Measurements from ENCODE around the gene ZNF821. TPM values are rescaled to one million over a fixed set of nuclear protein-coding genes. Genes with fewer than 3 reads are reported as not detected.

Gene ZNF821
- total and polyA plus RNA-seq, 2 donors from 2014 or later = 7.1 to 10.0 TPM

- H3K4me1 ChIP-seq (ENCODE audit: control insufficient read depth in 2 of 3, insufficient read depth in 2 of 3, low read depth in 1 of 3, low read length in 3 of 3) = peaks cover 0 to 16% (median 4%) of the 10 kb centered on the region in 3 donors
- FAIRE-seq (no peak), DNase-seq (no peak)
- H3K27me3 ChIP-seq (ENCODE audit: control insufficient read depth, insufficient read depth, low read length) = no peaks in the 10 kb centered on the region
- intact Hi-C loops (cut with DNase I) = no loop called here
- no peak overlapping the region for H3K9ac ChIP-seq (ENCODE audit: low read length in 3 of 3)
- H3K27ac ChIP-seq (ENCODE audit: low read depth in 2 of 2, low read length in 2 of 2) = no peak overlapping the region
- TF ChIP-seq CTCF (IDR thresholded peaks at IDR 0.05; ENCODE audit: borderline replicate concordance, extremely low read depth, insufficient read depth) = no peak
- no peak overlapping the region for H3K4me3 ChIP-seq (ENCODE audit: low read length in 3 of 3)
- no peaks in the 10 kb centered on the region for H3K9me3 ChIP-seq (ENCODE audit: control insufficient read depth in 2 of 3, insufficient read depth in 1 of 3, low read length in 3 of 3)
- peaks cover 2 to 37% (median 27%) of the 10 kb centered on the region in 3 donors for H3K36me3 ChIP-seq (ENCODE audit: control insufficient read depth in 2 of 3, insufficient read depth in 3 of 3, low read length in 3 of 3)
Measured at GRCh38 chr16:71848622-71849021, 35.4 kb downstream of the ZNF821 start.

GRCh38 chr16:71847096-71847495 lies 36.9 kb downstream of the ZNF821 start:
- peaks cover 0 to 7% (median 0%) of the 10 kb centered on the region in 3 donors for H3K4me1 ChIP-seq (ENCODE audit: control insufficient read depth in 2 of 3, insufficient read depth in 2 of 3, low read depth in 1 of 3, low read length in 3 of 3)
- no peaks in the 10 kb centered on the region for H3K27me3 ChIP-seq (ENCODE audit: control insufficient read depth, insufficient read depth, low read length)
- H3K27ac ChIP-seq (ENCODE audit: low read depth in 2 of 2, low read length in 2 of 2) = no peak overlapping the region
- no peak for TF ChIP-seq CTCF (IDR thresholded peaks at IDR 0.05; ENCODE audit: borderline replicate concordance, extremely low read depth, insufficient read depth)
- peak overlapping the region in 1 of 3 donors; percentile 97 for H3K9ac ChIP-seq (ENCODE audit: low read length in 3 of 3)
- intact Hi-C loops (cut with DNase I) = no loop called here
- H3K9me3 ChIP-seq (ENCODE audit: control insufficient read depth in 2 of 3, insufficient read depth in 1 of 3, low read length in 3 of 3) = no peaks in the 10 kb centered on the region
- DNase-seq (no peak), FAIRE-seq (no peak)
- H3K36me3 ChIP-seq (ENCODE audit: control insufficient read depth in 2 of 3, insufficient read depth in 3 of 3, low read length in 3 of 3) = peaks cover 2 to 36% (median 27%) of the 10 kb centered on the region in 3 donors
- peak overlapping the region; percentile 76 to 99 (median 94) for H3K4me3 ChIP-seq (ENCODE audit: low read length in 3 of 3)

- H3K36me3 ChIP-seq (ENCODE audit: control insufficient read depth in 2 of 3, insufficient read depth in 3 of 3, low read length in 3 of 3) = peaks cover 2 to 30% (median 24%) of the 10 kb centered on the region in 3 donors
- intact Hi-C loops (cut with DNase I) = no loop called here
- peak overlapping the region; percentile 76 to 99 (median 94) for H3K4me3 ChIP-seq (ENCODE audit: low read length in 3 of 3)
- no peak for FAIRE-seq
- no peaks in the 10 kb centered on the region for H3K9me3 ChIP-seq (ENCODE audit: control insufficient read depth in 2 of 3, insufficient read depth in 1 of 3, low read length in 3 of 3)
- TF ChIP-seq CTCF (IDR thresholded peaks at IDR 0.05; ENCODE audit: borderline replicate concordance, extremely low read depth, insufficient read depth) = no peak
- H3K27ac ChIP-seq (ENCODE audit: low read depth in 2 of 2, low read length in 2 of 2) = peak overlapping the region; percentile 92 to 96
- H3K27me3 ChIP-seq (ENCODE audit: control insufficient read depth, insufficient read depth, low read length) = no peaks in the 10 kb centered on the region
- DNase-seq = peak in 3 of 5 donors; percentile 15 to 31 (median 27)
- H3K9ac ChIP-seq (ENCODE audit: low read length in 3 of 3) = peak overlapping the region; percentile 46 to 97 (median 95)
- peaks cover 0 to 7% (median 0%) of the 10 kb centered on the region in 3 donors for H3K4me1 ChIP-seq (ENCODE audit: control insufficient read depth in 2 of 3, insufficient read depth in 2 of 3, low read depth in 1 of 3, low read length in 3 of 3)
Measured at GRCh38 chr16:71846431-71846830, 37.6 kb downstream of the ZNF821 start.

Data from kidney (tissue), 14 donors.